Measurements from ENCODE around the gene SNTG2.
"Not testable (repeated sequence)": the region's sequence is repeated elsewhere in the genome, so short reads cannot be mapped to it uniquely, and the experiment has no call there.

SNTG2 gene

GRCh38 chr2:1366546-1367134 lies 416.0 kb downstream of the SNTG2 start:
- peak in 1 of 4 experiments; percentile 1 for DNase-seq (ENCODE audit: low read depth in 4 of 4, low spot score in 1 of 4)

DNA sequence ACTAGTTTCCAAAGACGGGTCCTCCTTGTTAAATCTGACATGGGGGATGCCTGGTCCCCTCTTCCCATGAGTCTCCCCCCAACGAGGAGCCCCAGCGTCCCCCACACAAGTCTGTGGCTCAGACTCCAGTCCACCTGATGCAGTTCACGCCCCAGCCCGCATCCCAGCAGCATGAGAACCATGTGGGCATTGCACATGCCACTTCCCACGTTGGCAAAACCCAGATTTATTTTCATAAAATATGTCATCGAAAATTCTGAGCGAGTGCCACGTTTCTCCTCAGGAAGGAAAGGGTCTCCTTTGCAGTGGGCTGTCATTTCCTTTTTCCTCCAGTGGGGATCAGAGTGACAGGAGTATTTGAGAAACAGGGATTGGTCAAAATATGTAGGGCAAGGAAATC lies 417.0 kb downstream of the SNTG2 start:
- DNase-seq (ENCODE audit: low read depth in 4 of 4, low spot score in 1 of 4) = no peak

DNA sequence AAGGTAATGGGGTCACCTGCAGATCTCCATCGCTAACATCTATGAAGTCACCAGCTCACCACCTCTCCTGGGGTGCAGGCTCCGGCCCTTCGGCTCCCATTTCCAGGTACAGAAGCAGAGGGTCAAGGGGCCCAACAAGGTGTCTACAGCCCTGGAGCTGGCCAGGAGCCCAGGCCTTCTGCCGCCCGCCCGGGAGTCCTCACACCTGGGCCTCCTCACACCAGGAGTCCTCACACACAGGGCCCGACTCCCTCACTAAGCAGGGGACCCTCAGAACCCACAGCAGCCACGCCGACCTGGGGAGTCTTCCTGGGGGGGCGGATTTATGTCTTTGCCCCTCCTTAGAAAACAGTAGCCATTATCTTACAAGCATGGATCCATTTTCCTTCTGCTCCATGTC lies 419.3 kb downstream of the SNTG2 start:
- DNase-seq (ENCODE audit: low read depth in 4 of 4, low spot score in 1 of 4) = no peak

DNA sequence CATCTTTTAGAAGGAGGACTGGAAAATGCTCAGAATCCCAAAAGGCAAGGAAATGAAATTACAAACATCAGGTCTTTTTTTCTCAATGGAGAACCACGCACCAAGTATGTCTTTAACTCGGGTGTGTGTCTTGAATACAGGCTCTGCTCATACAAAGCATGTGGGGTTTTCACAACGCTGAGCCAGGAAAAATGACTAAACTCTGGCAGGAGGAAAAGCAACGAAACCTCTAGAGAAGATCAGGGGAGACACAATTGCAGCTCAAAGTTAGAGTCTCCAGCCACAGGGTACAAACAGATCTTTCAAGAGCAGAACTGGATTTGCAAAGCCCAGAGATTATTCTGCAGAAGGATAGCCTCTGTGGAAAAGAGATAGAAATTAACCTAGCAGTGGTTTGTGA lies 419.8 kb downstream of the SNTG2 start:
- no peak for DNase-seq (ENCODE audit: low read depth in 4 of 4, low spot score in 1 of 4)

GRCh38 chr2:1371082-1371481 lies 420.4 kb downstream of the SNTG2 start:
- no peak for DNase-seq (ENCODE audit: low read depth in 4 of 4, low spot score in 1 of 4)

DNA sequence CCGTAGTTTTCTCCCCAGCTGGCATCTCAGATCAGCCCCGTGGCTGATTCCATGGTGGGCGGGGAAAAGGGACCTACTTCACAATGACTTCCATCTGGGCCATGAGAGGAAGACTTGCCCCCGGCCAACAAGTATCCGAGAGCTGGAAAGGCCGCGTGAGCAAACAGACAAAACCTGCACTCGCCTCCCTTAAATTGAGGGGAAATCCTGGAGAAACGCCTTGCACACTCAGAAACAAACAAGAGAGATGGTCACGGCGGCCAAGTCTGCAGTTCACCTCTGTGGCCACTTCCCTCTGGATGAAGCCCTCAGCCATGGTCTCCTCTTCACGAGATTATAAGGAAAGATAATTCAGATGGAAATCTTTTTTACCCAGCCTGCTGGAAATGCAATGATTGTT lies 423.2 kb downstream of the SNTG2 start:
- DNase-seq (ENCODE audit: low read depth in 4 of 4, low spot score in 1 of 4) = no peak

GRCh38 chr2:1374287-1374686 lies 423.6 kb downstream of the SNTG2 start:
- no peak for DNase-seq (ENCODE audit: low read depth in 4 of 4, low spot score in 1 of 4)

GRCh38 chr2:1375794-1376193 lies 425.1 kb downstream of the SNTG2 start:
- DNase-seq (ENCODE audit: low read depth in 4 of 4, low spot score in 1 of 4) = no peak

DNA sequence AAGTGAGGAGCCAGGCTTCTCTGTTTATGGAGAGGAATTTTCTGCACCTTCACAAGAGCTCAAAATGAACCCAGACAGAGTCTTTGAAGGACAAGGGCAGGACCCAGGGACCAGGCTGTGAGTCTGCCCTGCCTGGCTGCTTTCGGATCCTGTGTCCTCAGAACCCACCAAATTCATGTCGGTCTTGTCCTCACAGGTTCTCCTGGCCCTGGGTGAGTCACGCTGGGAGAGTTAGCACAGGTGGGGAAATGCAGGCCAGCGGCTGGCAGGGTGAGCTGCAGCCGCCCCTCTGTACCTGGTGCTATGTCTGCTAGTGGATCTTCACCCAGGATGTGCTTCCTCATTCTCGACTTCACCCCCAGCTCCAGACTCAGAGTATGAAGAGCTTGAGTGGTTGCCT lies 426.8 kb downstream of the SNTG2 start:
- no peak for DNase-seq (ENCODE audit: low read depth in 4 of 4, low spot score in 1 of 4)

- DNase-seq (ENCODE audit: low read depth in 4 of 4, low spot score in 1 of 4) = no peak
Observed at GRCh38 chr2:1378456-1379150, 428.0 kb downstream of the SNTG2 start.

DNA sequence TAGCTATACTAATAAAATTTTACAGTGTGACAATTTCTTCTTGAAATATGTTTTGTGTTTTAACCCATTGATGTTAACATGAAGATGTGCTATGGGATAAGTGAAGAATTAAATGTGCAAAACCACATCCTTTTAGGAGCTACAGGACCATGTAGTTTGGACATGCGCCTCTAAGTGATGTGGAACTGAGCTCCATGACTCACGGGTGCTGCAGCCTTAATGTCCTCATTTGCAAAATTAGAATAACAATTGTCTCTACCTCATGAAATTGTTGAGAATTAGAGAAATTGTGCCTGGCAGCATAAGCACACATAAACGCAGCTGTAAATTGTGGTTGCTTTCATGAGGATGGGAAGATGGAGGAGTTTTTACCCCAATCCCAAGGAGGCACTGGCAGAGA lies 431.0 kb downstream of the SNTG2 start:
- no peak for DNase-seq (ENCODE audit: low read depth in 4 of 4, low spot score in 1 of 4)

- DNase-seq (ENCODE audit: low read depth in 4 of 4, low spot score in 1 of 4) = not testable (repeated sequence)
Observed at GRCh38 chr2:1387954-1388725, 437.5 kb downstream of the SNTG2 start.

- DNase-seq (ENCODE audit: low read depth in 4 of 4, low spot score in 1 of 4) = not testable (repeated sequence)
Observed at GRCh38 chr2:1390118-1390517, 439.5 kb downstream of the SNTG2 start.

DNA sequence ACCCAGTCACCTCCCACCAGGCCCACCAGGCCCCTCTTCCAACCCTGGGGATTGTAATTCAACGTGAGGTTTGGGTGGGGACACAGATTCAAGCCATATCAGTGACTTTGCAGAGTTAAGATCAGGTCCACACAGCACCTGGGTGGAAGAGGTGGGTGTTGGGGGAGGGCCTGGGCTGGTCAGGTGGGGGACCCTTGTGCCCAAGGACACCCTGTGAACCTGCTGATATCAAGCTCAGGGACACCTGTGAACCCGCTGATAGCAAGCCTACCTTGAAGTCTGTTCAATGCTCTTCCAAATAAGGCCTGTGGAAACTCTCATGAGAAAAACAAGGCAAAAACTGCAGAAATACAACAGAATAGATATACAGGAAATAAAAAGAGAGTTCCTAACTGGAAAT lies 442.7 kb downstream of the SNTG2 start:
- DNase-seq (ENCODE audit: low read depth in 4 of 4, low spot score in 1 of 4) = no peak

GRCh38 chr2:1394709-1395408 lies 444.2 kb downstream of the SNTG2 start:
- no peak for DNase-seq (ENCODE audit: low read depth in 4 of 4, low spot score in 1 of 4)

DNA sequence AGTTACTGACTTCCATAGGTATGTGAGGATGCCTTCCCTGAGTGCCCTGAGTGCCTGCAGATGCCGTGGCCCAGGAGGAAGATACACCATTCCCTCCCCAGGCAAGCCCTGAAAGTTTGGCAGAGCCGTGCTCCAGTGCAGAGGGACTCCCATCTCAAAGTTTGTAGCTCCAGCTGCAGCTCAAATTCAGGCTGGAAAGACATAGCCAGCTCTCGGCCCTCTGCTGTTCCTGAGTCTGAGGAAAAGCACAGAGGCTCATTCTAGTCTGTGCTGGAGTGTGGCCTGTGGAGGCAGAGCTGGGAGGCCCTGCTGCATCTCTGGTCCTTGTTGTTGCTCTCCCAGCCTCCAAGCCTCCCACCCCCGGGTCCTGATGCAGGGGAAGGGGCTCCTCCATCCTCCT lies 446.7 kb downstream of the SNTG2 start:
- DNase-seq (ENCODE audit: low read depth in 4 of 4, low spot score in 1 of 4) = no peak

DNA sequence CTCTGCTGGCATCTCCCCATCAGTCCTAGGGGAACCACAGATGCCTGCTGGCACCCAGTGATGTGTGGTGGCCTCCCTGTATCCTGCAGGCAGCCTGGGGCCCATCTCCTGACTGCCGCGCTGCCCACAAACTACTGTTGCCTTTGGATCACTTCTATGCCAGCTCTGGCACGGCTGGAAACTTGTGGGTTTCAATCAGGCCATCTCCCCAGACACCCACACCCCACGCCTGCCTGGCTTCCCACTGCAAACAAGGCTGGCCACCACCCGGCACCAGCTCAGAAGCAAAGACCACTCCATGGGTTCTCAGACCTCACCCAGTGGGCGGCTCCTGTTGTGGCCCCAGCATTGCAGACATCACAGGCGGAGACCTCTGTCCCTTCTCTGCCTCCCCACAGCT lies 447.5 kb downstream of the SNTG2 start:
- no peak for DNase-seq (ENCODE audit: low read depth in 4 of 4, low spot score in 1 of 4)

DNA sequence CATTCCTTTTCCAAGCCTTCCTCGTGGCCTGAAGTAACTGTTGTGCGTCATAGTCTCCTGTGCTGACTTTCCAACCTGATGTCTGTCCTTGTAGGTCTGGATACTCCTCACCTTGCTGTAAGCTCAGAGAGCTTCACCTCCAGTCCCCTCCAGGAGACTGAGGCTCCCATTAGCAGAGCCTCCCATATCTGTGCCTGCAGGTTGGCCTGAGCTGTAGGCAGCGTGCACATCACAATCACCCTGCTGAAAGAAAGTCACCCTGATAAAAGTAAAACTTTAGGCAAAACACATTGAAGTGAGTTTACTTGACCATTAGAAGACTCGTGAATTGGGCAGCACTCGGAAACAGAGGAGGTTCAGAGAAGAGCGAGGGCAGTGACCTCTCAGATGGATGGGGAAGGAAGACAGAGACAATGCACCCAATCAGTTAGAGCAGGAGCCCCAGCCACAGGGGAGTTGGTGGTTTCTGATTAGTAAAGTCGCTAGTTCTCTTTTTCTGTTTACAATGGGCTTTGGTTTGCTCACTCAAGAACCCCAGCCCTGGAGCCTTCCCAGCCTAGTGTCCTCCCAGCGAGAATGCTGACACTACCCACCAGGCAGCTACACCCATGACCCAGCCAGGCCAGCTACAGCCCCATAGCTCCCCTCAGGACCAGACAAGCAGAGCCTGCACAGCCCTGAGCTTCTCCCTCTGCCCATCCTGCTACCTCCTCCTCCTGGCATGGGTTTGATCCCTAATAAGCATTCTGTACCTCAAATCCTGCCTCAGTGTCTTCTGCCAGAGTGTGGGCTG lies 450.5 kb downstream of the SNTG2 start:
- no peak for DNase-seq (ENCODE audit: low read depth in 4 of 4, low spot score in 1 of 4)

DNA sequence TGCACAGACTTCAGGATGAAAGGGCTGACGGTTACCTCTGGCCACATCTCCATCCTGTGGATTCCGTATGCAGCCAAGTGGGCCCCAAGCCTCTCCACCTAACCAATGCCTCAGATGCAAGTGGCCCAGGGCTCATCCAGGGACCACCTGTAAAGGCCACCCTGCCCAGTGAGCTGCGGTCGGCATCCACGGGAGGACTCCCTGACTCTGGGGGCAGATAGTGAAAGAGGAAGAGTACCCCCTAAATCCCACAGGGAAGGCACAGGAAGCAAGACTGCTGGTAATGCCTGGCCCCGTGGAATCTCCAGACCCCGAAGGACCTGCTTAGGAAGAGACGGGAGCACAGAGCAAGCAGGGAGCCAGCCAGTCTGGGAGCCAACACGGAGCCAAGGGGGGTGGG lies 451.4 kb downstream of the SNTG2 start:
- DNase-seq (ENCODE audit: low read depth in 4 of 4, low spot score in 1 of 4) = no peak

GRCh38 chr2:1403565-1403964 lies 452.9 kb downstream of the SNTG2 start:
- DNase-seq (ENCODE audit: low read depth in 4 of 4, low spot score in 1 of 4) = no peak

- no peak for DNase-seq (ENCODE audit: low read depth in 4 of 4, low spot score in 1 of 4)
Observed at GRCh38 chr2:1405124-1405523, 454.5 kb downstream of the SNTG2 start.

Measured in stimulated activated CD4-positive, alpha-beta T cell treated with anti-CD3 and anti-CD28 coated beads, Interleukin-1b, Interleukin-23, amount 100 ng/mL, for 24 hours (primary cell).